Stimulated activated CD8-positive, alpha-beta memory T cell treated with anti-CD3 and anti-CD28 coated beads, Interleukin-12 subunit alpha, Interleukin-12 subunit beta, amount 100 ng/mL, for 1 hour (primary cell): ENCODE measurements around the gene PPP1R3F.
"Not testable (repeated sequence)": the region's sequence is repeated elsewhere in the genome, so short reads cannot be mapped to it uniquely, and the experiment has no call there.

Source experiments
- DNase-seq: peaks from one replicate; pipeline ENCODE4 v3.0.0-alpha.2; 2020; ENCODE audit warnings: low read depth

Gene PPP1R3F

GRCh38 chrX:49316085-49316484 lies 46.5 kb downstream of the PPP1R3F start:
- no peak for DNase-seq

- not testable (repeated sequence) for DNase-seq
Observed at GRCh38 chrX:49321737-49322136, 52.1 kb downstream of the PPP1R3F start, which contains the start of gene GAGE12J. GAGE12J (plus strand) TSS chrX:49322037; CDS start chrX:49323194, 1,157 bp downstream.

GRCh38 chrX:49322266-49322665 lies 52.7 kb downstream of the PPP1R3F start:
- not testable (repeated sequence) for DNase-seq

- not testable (repeated sequence) for DNase-seq
Observed at GRCh38 chrX:49323735-49324134, 54.1 kb downstream of the PPP1R3F start.

- not testable (repeated sequence) for DNase-seq
Observed at GRCh38 chrX:49330421-49330820, 60.8 kb downstream of the PPP1R3F start.

GRCh38 chrX:49331282-49331681 lies 61.7 kb downstream of the PPP1R3F start, which contains the start of gene GAGE13:
GAGE13 (plus strand) TSS chrX:49331582; CDS start chrX:49332738, 1,156 bp downstream.
- DNase-seq: not testable (repeated sequence)

- DNase-seq: not testable (repeated sequence)
Observed at GRCh38 chrX:49331841-49332240, 62.2 kb downstream of the PPP1R3F start.
